Ovary (tissue), 3 donors: ENCODE measurements around the gene DENND1A.

Source experiments
- CTCF ChIP-seq, 3 donors: fragments of 450-650 bp in 2 of 3; fragments of 200-600 bp in 1 of 3; IDR thresholded peaks; one replicate each; pipeline versions ENCODE4 v1.5.1 to v1.8.0; 2016 to 2022; ENCODE audit warnings: antibody characterized with exemption in 3 of 3, mild to moderate bottlenecking in 1 of 3
- EP300 ChIP-seq: sonication (generic); formaldehyde crosslinking; IDR thresholded peaks from one replicate; pipeline ENCODE4 v1.6.1; 2017; ENCODE audit warnings: antibody characterized with exemption
- POLR2A ChIP-seq: fragments of 450-650 bp; IDR thresholded peaks from one replicate; pipeline ENCODE4 v1.6.1; 2017; ENCODE audit warnings: antibody characterized with exemption, mild to moderate bottlenecking, moderate library complexity
- donor health status: DM: no; HTN: no; CAD: no.

- no peak for TF ChIP-seq CTCF (IDR thresholded peaks at IDR 0.05)
- no peak for TF ChIP-seq POLR2A
- TF ChIP-seq EP300: no peak
Measured at GRCh38 chr9:123564652-123565051, 365.3 kb downstream of the DENND1A start.
